ENCODE data around the gene STAT3. TPM values are rescaled to one million over a fixed set of nuclear protein-coding genes. Genes with fewer than 3 reads are reported as not detected.

STAT3 gene
- total RNA-seq, 1 donor: 180 TPM

- DNase-seq (ENCODE audit: low read depth): no peak
- no peak overlapping the region for H3K4me3 ChIP-seq (ENCODE audit: low read depth, low read length)
- TF ChIP-seq CTCF (IDR thresholded peaks at IDR 0.05; ENCODE audit: insufficient read depth, low read depth, low read length): no peak
Measured at GRCh38 chr17:42313773-42314566, 74.3 kb downstream of the STAT3 start.

DNA sequence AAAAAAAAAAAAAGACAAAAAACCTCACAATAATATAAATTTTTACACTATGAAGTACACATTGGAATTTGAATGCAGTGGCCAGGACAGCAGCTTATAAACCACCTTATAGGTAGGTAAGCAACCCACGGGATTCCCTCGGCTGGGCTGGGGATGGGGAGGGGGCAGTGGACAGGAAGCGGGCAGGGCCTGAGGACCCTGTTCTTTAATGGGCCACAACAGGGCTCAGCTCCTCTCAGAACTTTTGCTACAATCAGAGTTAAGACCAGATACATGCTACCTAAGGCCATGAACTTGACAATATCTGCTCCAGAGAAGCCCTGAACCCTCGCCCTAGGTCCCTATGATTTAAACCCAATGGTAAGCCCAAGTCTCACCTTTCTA is 74.9 kb downstream of the STAT3 start:
- H3K4me3 ChIP-seq (ENCODE audit: low read depth, low read length): no peak overlapping the region
- no peak for TF ChIP-seq CTCF (IDR thresholded peaks at IDR 0.05; ENCODE audit: insufficient read depth, low read depth, low read length)
- DNase-seq (ENCODE audit: low read depth): no peak

DNA sequence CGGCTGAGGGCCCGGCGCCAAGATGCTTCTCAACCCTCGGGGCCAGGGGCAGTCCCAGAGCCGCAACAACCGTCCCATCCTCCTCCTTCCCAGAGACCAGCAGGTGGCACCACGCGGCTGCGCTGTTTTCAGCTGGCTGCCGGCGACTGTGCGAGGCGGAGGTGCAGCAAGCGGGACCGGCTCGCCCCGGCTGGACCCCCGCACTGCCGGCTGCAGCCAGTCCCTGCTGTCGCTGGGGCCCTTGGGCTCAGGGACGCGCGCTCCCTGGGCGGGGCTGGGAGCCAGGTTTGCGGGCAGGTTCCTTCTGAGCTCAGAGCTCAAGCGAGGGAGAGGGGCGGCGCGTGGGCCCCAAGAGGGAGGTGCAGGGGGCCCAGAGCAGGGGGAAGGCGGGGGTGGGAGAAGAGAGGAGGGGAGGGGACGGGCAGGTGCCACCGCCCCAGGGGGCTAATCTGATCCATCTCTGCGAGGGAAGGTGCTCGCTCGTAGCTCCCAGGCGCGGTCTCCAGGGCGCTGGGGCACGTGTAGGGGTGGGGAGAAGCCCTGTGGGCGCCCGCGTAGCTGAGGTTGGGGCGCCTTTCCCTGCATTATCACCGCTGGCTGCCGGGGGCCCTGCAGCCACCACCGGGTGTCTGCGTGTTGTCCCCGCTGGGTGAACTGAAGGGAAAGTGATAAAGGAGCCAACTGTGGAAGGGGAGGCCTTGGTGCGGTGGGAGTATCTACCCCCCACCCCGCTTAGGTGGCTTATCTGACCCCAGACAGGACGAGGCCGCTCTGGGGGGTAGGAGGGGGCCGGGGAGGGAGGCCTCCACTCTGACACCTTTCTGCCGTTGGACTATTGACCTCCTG is 75.7 kb downstream of the STAT3 start:
- peak; percentile 67 for TF ChIP-seq CTCF (IDR thresholded peaks at IDR 0.05; ENCODE audit: insufficient read depth, low read depth, low read length)
- peak; percentile 86 for DNase-seq (ENCODE audit: low read depth)
- no peak overlapping the region for H3K4me3 ChIP-seq (ENCODE audit: low read depth, low read length)

DNA sequence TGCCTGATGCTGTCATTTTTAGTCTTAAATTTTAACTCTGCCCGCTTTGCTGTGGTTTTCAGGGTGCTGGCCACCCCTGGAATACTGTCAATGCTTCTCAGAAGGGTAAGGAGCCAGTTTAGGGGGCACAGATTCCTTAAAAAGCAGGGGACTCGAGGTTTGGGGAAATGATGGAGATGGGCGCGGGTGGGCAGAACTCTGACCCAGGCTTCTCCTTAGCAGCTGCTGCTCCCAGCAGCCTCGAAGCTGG is 76.3 kb downstream of the STAT3 start:
- DNase-seq (ENCODE audit: low read depth): no peak
- no peak overlapping the region for H3K4me3 ChIP-seq (ENCODE audit: low read depth, low read length)
- no peak for TF ChIP-seq CTCF (IDR thresholded peaks at IDR 0.05; ENCODE audit: insufficient read depth, low read depth, low read length)

GRCh38 chr17:42311240-42312034 is 76.8 kb downstream of the STAT3 start:
- no peak for TF ChIP-seq CTCF (IDR thresholded peaks at IDR 0.05; ENCODE audit: insufficient read depth, low read depth, low read length)
- DNase-seq (ENCODE audit: low read depth): peak; percentile 97
- no peak overlapping the region for H3K4me3 ChIP-seq (ENCODE audit: low read depth, low read length)

GRCh38 chr17:42310787-42311215 is 77.4 kb downstream of the STAT3 start:
- H3K4me3 ChIP-seq (ENCODE audit: low read depth, low read length): no peak overlapping the region
- DNase-seq (ENCODE audit: low read depth): no peak
- TF ChIP-seq CTCF (IDR thresholded peaks at IDR 0.05; ENCODE audit: insufficient read depth, low read depth, low read length): no peak
